K562 (cell line): ENCODE results near the gene KRT4. TPM values are rescaled to one million over a fixed set of nuclear protein-coding genes. Genes with fewer than 3 reads are reported as not detected.

Experiments used
- ATAC-seq: fragments of 200-7000 bp; cut with Tn5 transposase; 3 replicates; pipeline ENCODE4 v1.9.1; 2020; ENCODE audit warnings: moderate library complexity
- BruUV-seq: library from RNA; stranded (reverse); fragments of 400-500 nt; replicated peaks from 2 replicates; lab custom pipeline; 2021; lab: Mats Ljungman, UMichigan
- CTCF ChIA-PET: fragments of 300-600 bp; formaldehyde crosslinking; extraction: SDS; loops from one replicate; lab custom pipeline; 2021; ENCODE audit warnings: low intra/inter-chr PET ratio; lab: Yijun Ruan, JAX
- POLR2A ChIA-PET: fragments of 300-600, 350-650 bp; sonication (Branson Sonifier 250); formaldehyde crosslinking; extraction: SDS; loops from one replicate; lab custom pipeline; 2021; ENCODE audit warnings: antibody characterized with exemption, inconsistent platforms; lab: Yijun Ruan, JAX
- DNase-seq, 4 experiments: peaks; one replicate each; pipeline versions ENCODE4 v3.0.0 to v3.0.0-alpha.2; 2011 to 2018; ENCODE audit warnings: low spot score in 3 of 4, mixed read lengths in 3 of 4; ENCODE audit errors: extremely low read depth in 1 of 4
- FAIRE-seq: peaks from 2 replicates; lab custom pipeline; 2011; peaks lifted over from hg19 to GRCh38; lab: Jason Lieb, UNC
- H2AFZ ChIP-seq: 2 replicates; pipeline ENCODE4 v1.6.0; 2011; ENCODE audit warnings: low read depth, low read length, control low read depth, inconsistent platforms
- H3K27ac ChIP-seq: fragments of 200-600 bp; 3 replicates; pipeline ENCODE4 v1.8.0; 2011; ENCODE audit warnings: low read depth, mild to moderate bottlenecking, control low read depth, inconsistent platforms, low read length, moderate library complexity, mixed read lengths; ENCODE audit errors: extremely low read depth
- H3K27me3 ChIP-seq, 2 experiments: fragments of 300-600 bp in 1 of 2; 2 replicates in 1 of 2; 3 replicates in 1 of 2; pipeline versions ENCODE4 v1.6.0 to v1.8.0; 2011; ENCODE audit warnings: inconsistent platforms in 2 of 2, low read length in 2 of 2, mild to moderate bottlenecking in 1 of 2, mixed read lengths in 1 of 2, moderate library complexity in 1 of 2; ENCODE audit not compliant: control insufficient read depth in 2 of 2, insufficient read depth in 2 of 2
- H3K36me3 ChIP-seq: fragments of 300-600 bp; 3 replicates; pipeline ENCODE4 v1.8.0; 2011; ENCODE audit warnings: mild to moderate bottlenecking, low read length, inconsistent platforms; ENCODE audit not compliant: control insufficient read depth, insufficient read depth
- H3K4me1 ChIP-seq, 2 experiments: fragments of 200-600 bp in 1 of 2; replicated peaks in 1 of 2; 2 replicates in 1 of 2; 3 replicates in 1 of 2; pipeline versions ENCODE4 v1.5.1 to v1.8.0; 2011; ENCODE audit warnings: inconsistent platforms in 2 of 2, low read length in 2 of 2, mild to moderate bottlenecking in 1 of 2, mixed read lengths in 1 of 2, moderate library complexity in 1 of 2; ENCODE audit not compliant: control insufficient read depth in 2 of 2, insufficient read depth in 2 of 2
- H3K4me2 ChIP-seq: 2 replicates; pipeline ENCODE4 v1.6.1; 2011; ENCODE audit warnings: low read length, control low read depth, inconsistent platforms, mixed read lengths; ENCODE audit not compliant: insufficient read depth
- H3K4me3 ChIP-seq: fragments of 200-600 bp; sonication (generic), shearing (Covaris generic); 2 replicates; pipeline ENCODE4 v1.5.1; 2016; ENCODE audit warnings: control low read depth, inconsistent platforms
- H3K79me2 ChIP-seq: fragments of 200-600 bp; 3 replicates; pipeline ENCODE4 v1.8.0; 2011; ENCODE audit warnings: low read length, inconsistent platforms; ENCODE audit not compliant: control insufficient read depth, insufficient read depth
- H3K9ac ChIP-seq, 2 experiments: 2 replicates each; pipeline versions ENCODE4 v1.6.0 to v1.6.1; 2011; ENCODE audit warnings: low read depth in 2 of 2, low read length in 2 of 2, control low read depth in 1 of 2, inconsistent platforms in 1 of 2, mild to moderate bottlenecking in 1 of 2, mixed read lengths in 1 of 2; ENCODE audit not compliant: insufficient read depth in 1 of 2
- H3K9me1 ChIP-seq: one replicate; pipeline ENCODE4 v1.6.0; 2011; ENCODE audit warnings: inconsistent platforms, mild to moderate bottlenecking, low read length, moderate library complexity; ENCODE audit not compliant: control insufficient read depth, insufficient read depth
- H3K9me3 ChIP-seq: replicated peaks from 2 replicates; pipeline ENCODE4 v1.5.1; 2011; ENCODE audit warnings: low read depth, low read length, inconsistent platforms; ENCODE audit not compliant: control insufficient read depth, insufficient read depth
- H4K20me1 ChIP-seq: replicated peaks from 2 replicates; pipeline ENCODE4 v1.6.1; 2011; ENCODE audit warnings: low read length, inconsistent platforms, mixed read lengths; ENCODE audit not compliant: control insufficient read depth, insufficient read depth
- BMI1 ChIP-seq: fragments of 150-350 bp; IDR thresholded peaks from 2 replicates; pipeline ENCODE4 v1.6.1; 2014; ENCODE audit warnings: low read length
- CHD4 ChIP-seq: fragments of 200-600 bp; sonication (generic); IDR thresholded peaks from 3 replicates; pipeline ENCODE4 v1.6.1; 2012; ENCODE audit warnings: low read depth, mild to moderate bottlenecking, mixed read lengths, low read length, inconsistent platforms; ENCODE audit not compliant: insufficient read depth, insufficient replicate concordance, poor library complexity, severe bottlenecking
- DACH1 ChIP-seq: fragments of 450-650 bp; IDR thresholded peaks from 2 replicates; pipeline ENCODE4 v1.6.1; 2018; ENCODE audit not compliant: partially characterized antibody
- GMEB1 ChIP-seq: fragments of 250-450 bp; sonication (Bioruptor Pico); IDR thresholded peaks from 2 replicates; pipeline ENCODE4 v1.4.0; 2020; ENCODE audit warnings: mild to moderate bottlenecking
- HDAC2 ChIP-seq: fragments of 450-650 bp; IDR thresholded peaks from 2 replicates; pipeline ENCODE4 v1.6.1; 2016; ENCODE audit warnings: mild to moderate bottlenecking
- MYBL2 ChIP-seq, 2 experiments: fragments of 450-650 bp in 1 of 2; sonication (generic) in 1 of 2; formaldehyde crosslinking in 1 of 2; IDR thresholded peaks; 2 replicates each; pipeline versions ENCODE4 v1.6.1 to v1.8.1; 2017 to 2022; ENCODE audit warnings: borderline replicate concordance in 1 of 2, inconsistent platforms in 1 of 2, low read depth in 1 of 2, mild to moderate bottlenecking in 1 of 2, missing genetic modification reagents in 1 of 2, moderate library complexity in 1 of 2
- NONO ChIP-seq, 2 experiments: fragments of 200-400 bp in 1 of 2; fragments of 450-650 bp in 1 of 2; formaldehyde crosslinking in 1 of 2; IDR thresholded peaks; 2 replicates each; pipeline ENCODE4 v1.6.1; 2017; ENCODE audit warnings: low read depth in 2 of 2, mild to moderate bottlenecking in 2 of 2, moderate library complexity in 2 of 2, low read length in 1 of 2
- RBM25 ChIP-seq: fragments of 200-400 bp; formaldehyde crosslinking; IDR thresholded peaks from 2 replicates; pipeline ENCODE4 v1.6.1; 2018; ENCODE audit warnings: low read length, low read depth, moderate library complexity; ENCODE audit not compliant: severe bottlenecking
- RBM34 ChIP-seq: fragments of 200-400 bp; formaldehyde crosslinking; IDR thresholded peaks from 2 replicates; pipeline ENCODE4 v1.6.1; 2018; ENCODE audit warnings: low read length, borderline replicate concordance; ENCODE audit not compliant: insufficient read depth
- SREBF1 ChIP-seq: fragments of 150-350 bp; IDR thresholded peaks from 2 replicates; pipeline ENCODE4 v1.6.1; 2014; ENCODE audit warnings: antibody characterized with exemption, low read depth, low read length, borderline replicate concordance
- THRAP3 ChIP-seq: fragments of 450-650 bp; IDR thresholded peaks from 2 replicates; pipeline ENCODE4 v1.6.1; 2016; ENCODE audit warnings: mild to moderate bottlenecking, inconsistent platforms, borderline replicate concordance
- TSHZ1 ChIP-seq: fragments of 250-450 bp; sonication (Bioruptor Pico); IDR thresholded peaks from 2 replicates; pipeline ENCODE4 v1.4.0; 2020; ENCODE audit warnings: mild to moderate bottlenecking, moderate library complexity
- WHSC1 ChIP-seq: IDR thresholded peaks from one replicate; pipeline ENCODE4 v1.6.1; 2012; ENCODE audit warnings: low read length, control low read depth, inconsistent platforms
- whole genome bisulfite sequencing: fragments of 100-300 bp; shearing (Covaris generic); methylation state at CpG from one replicate; pipeline ENCODE4 v1.1.6; 2016; ENCODE audit warnings: low coverage, mixed read lengths; ENCODE audit not compliant: insufficient coverage; ENCODE audit errors: missing lambda C conversion rate; 5-methylcytosine and 5-hydroxymethylcytosine counted together
- in situ Hi-C: fragments of 300-500 bp; cut with MboI; formaldehyde crosslinking; loops from 4 replicates; pipeline ENCODE4 v1.15.0; 2018; ENCODE audit warnings: inconsistent platforms, mixed read lengths
- intact Hi-C: fragments of 100-400 bp; cut with micrococcal nuclease; formaldehyde crosslinking; loops from 2 replicates; pipeline ENCODE4 v1.14.2; 2022
- polyA plus RNA-seq, 8 experiments: library from polyadenylated mRNA; depleted of rRNA in 4 of 8; stranded (reverse) in 5 of 8; unstranded in 3 of 8; fragments of >200 nt; fragmentation: Nextera tagmentation in 2 of 8; fragmentation: Illumina TruSeq in 1 of 8; extraction: Ambion mirVana in 2 of 8; extraction: Trizol in 1 of 8; gene quantifications; 2 replicates each; pipeline versions ENCODE4 v1.2.1 to v1.2.3, GENCODE V29; 2011 to 2014; ENCODE audit warnings: inconsistent platforms in 1 of 8, missing spikeins in 1 of 8
- total RNA-seq, 7 experiments: library from RNA; depleted of rRNA in 6 of 7; stranded (reverse); fragments of >200 nt in 6 of 7; fragmentation: Illumina TruSeq in 2 of 7; extraction: Trizol in 2 of 7; gene quantifications; 2 replicates each; pipeline versions ENCODE4 v1.2.1 to v1.2.3, GENCODE V29; 2011 to 2021; ENCODE audit warnings: low replicate concordance in 1 of 7
- TF ChIP-seq, protein P1 (sequence below): sonication (generic); formaldehyde crosslinking; IDR thresholded peaks from 2 replicates; pipeline ENCODE4 v1.8.0; 2023; ENCODE audit warnings: mild to moderate bottlenecking, missing genetic modification reagents

KRT4 gene
- total and polyA plus RNA-seq, 9 of the 15 experiments (the other 6 are each of a cell fraction or from before 2014, with no cell fraction given) = not detected

GRCh38 chr12:52765702-52766101, 48.2 kb downstream of the KRT4 start (continued):
- no peak for TF ChIP-seq SREBF1
- TF ChIP-seq, protein P1, sequence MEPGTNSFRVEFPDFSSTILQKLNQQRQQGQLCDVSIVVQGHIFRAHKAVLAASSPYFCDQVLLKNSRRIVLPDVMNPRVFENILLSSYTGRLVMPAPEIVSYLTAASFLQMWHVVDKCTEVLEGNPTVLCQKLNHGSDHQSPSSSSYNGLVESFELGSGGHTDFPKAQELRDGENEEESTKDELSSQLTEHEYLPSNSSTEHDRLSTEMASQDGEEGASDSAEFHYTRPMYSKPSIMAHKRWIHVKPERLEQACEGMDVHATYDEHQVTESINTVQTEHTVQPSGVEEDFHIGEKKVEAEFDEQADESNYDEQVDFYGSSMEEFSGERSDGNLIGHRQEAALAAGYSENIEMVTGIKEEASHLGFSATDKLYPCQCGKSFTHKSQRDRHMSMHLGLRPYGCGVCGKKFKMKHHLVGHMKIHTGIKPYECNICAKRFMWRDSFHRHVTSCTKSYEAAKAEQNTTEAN (CRISPR knock-in tag) = no peak
- TF ChIP-seq WHSC1 = no peak
- no peak for TF ChIP-seq RBM34
- no peak for TF ChIP-seq THRAP3
- TF ChIP-seq NONO (IDR thresholded peaks at IDR 0.05; ENCODE audit: low read depth in 2 of 2, low read length in 1 of 2) = no peak
- TF ChIP-seq RBM25 = no peak
- TF ChIP-seq GMEB1 = no peak

- H3K9me1 ChIP-seq = no peaks in the 10 kb centered on the region
- H3K4me2 ChIP-seq = no peak overlapping the region
- ChIA-PET POLR2A (interaction anchor here (1.3 kb wide), 1 partner anchor 14 kb away, joined by 4 read pairs; no protein-coding TSS in a partner anchor), CTCF (no interaction called here)
- no TSS peak for BruUV-seq
- no peaks in the 10 kb centered on the region for H3K4me1 ChIP-seq
- no peak overlapping the region for H3K4me3 ChIP-seq
- no peak for FAIRE-seq
- H3K79me2 ChIP-seq = no peaks in the 10 kb centered on the region
- no peaks in the 10 kb centered on the region for H3K36me3 ChIP-seq
- peaks cover 3% of the 10 kb centered on the region for H3K9me3 ChIP-seq
- no peak overlapping the region for H3K27ac ChIP-seq
- in situ Hi-C loops (no loop called here), intact Hi-C loops (no loop called here)
- TF ChIP-seq TSHZ1 (CRISPR knock-in tag) (no peak), CHD4 (no peak), MYBL2 (IDR thresholded peaks at IDR 0.05; ENCODE audit: low read depth) (no peak), MYBL2 (CRISPR knock-in tag; IDR thresholded peaks at IDR 0.05; ENCODE audit: borderline replicate concordance) (no peak), DACH1 (no peak), HDAC2 (no peak), BMI1 (no peak)
- H2AFZ ChIP-seq = no peak overlapping the region
- H4K20me1 ChIP-seq = no peaks in the 10 kb centered on the region; the same call in 1 of the 2 replicates
- DNase-seq = no peak
- 0% methylated on average over 2 of the region's 2 CpGs for WGBS
- peaks cover 0 to 16% of the 10 kb centered on the region in 2 experiments; a peak in 1 of 5 replicates for H3K27me3 ChIP-seq
- H3K9ac ChIP-seq = no peak overlapping the region
- no peak for ATAC-seq
Measured at GRCh38 chr12:52763991-52764390, 49.9 kb downstream of the KRT4 start.
